Body of pancreas (tissue), 4 donors: ENCODE data around the gene ACSF2.

ENCODE experiments used
- CTCF ChIP-seq, 7 experiments: fragments of 450-650 bp in 4 of 7; fragments of 200-600 bp in 3 of 7; sonication (generic) in 3 of 7; IDR thresholded peaks; one replicate each; pipeline ENCODE4 v1.5.1; 2016 to 2019; ENCODE audit warnings: antibody characterized with exemption in 7 of 7
- POLR2A ChIP-seq, 3 donors: fragments of 450-650 bp; IDR thresholded peaks; one replicate each; pipeline ENCODE4 v1.6.1; 2016; ENCODE audit warnings: antibody characterized with exemption in 3 of 3, mild to moderate bottlenecking in 2 of 3

GRCh38 chr17:50396261-50397110 lies 29.5 kb upstream of the ACSF2 start:
- TF ChIP-seq CTCF (IDR thresholded peaks at IDR 0.05) (no peak), POLR2A (IDR thresholded peaks at IDR 0.05) (peak; percentile 40 to 81 (median 81))
